GM18873 (cell line): ENCODE results near the gene GNG8.

ENCODE experiments used
- ATAC-seq: cut with Tn5 transposase; IDR thresholded peaks from one replicate; pipeline ENCODE4 v1.9.1; 2021; ENCODE audit warnings: mild to moderate bottlenecking, moderate library complexity, moderate number of reproducible peaks; ENCODE audit not compliant: unreplicated experiment, low FRiP score

The GNG8 gene

DNA sequence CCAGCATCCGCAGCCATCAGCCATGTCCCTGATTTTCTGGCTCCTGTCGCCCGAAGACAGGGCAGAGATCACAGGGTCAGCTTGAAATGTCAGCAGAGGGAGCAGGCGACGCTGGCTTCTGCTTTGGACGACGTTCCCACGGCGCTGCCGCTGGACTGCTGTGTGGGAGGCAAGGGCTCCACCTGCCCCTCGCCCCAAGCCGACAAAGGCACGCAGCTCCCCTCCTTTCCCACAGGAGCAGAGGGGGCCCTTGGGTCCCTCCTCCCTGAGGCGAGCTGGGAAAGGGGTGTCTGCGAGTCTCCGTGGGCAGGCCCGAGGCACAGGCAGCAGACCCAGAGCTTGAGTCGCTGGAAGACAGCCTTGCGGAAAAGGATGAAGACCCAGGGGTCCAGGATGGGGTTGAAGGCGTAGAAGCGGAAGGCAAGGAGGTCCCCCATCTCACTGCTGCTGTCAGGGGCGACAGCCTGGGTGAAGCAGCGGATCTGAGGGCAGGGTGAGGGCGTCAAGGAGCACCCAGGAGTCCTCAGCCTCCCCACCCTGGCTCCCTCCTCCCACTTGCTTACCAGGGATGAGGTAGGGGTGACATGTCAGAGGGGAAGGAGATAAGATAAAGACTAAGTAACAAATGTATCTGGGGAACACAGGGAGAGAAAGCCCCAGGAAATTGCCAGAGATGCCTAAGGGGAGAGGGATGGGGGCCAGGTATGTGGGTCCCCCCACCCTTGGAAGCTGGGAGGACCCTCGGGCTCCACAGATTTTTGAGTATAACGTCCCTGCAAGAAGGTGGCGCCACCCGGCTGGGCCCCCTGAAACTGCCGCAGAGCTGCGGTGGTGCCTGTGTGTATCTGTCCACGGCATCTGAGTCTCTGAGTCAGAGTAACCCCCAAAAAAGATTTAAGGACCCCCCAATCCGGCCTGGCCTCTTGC, 14.5 kb downstream of the GNG8 start:
- no peak for ATAC-seq

- ATAC-seq = no peak
These were observed 15.3 kb downstream of the GNG8 start for GRCh38 chr19:46620716-46621115.

DNA sequence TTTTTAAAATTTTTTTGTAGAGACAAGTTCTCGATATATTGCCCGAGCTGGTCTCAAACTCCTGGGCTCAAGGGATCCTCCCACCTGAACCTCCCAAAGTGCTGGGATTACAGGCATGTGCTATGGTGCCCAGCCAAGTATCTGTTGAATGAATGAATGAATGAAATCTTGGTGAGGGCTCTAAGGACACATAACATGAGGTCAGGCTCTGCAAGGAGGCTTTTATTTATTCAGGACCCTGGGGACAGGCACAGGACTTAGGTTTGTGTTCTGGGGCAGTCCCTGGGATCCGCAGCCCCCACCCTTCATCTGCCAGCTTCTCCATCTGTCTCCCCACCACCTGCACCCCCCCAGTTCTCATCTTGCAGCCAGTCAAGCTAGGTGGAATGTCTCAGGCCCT, 15.7 kb downstream of the GNG8 start:
- ATAC-seq = no peak

GRCh38 chr19:46618670-46619231, 17.3 kb downstream of the GNG8 start:
- no peak for ATAC-seq

DNA sequence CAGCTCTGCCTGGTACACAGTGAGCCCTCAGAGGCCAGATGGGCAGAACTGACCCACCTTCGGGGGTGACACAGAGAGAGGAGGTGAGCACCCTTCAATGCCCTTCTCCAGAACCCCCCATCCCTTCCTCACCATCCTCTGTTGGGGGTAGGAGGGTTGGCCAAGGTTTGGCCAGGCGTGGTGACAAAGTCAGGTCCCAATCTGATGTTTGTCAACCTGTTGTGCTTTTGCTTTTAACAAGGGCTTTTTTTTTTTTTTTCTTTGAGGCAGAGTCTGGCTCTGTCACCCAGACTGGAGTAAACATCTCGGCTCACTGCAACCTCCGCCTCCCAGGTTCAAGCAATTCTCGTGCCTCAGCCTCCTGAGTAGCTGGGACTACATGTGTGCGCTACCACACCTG, 18.4 kb downstream of the GNG8 start:
- no peak for ATAC-seq

- ATAC-seq = no peak
These were observed 19.2 kb downstream of the GNG8 start for GRCh38 chr19:46616631-46617322.

DNA sequence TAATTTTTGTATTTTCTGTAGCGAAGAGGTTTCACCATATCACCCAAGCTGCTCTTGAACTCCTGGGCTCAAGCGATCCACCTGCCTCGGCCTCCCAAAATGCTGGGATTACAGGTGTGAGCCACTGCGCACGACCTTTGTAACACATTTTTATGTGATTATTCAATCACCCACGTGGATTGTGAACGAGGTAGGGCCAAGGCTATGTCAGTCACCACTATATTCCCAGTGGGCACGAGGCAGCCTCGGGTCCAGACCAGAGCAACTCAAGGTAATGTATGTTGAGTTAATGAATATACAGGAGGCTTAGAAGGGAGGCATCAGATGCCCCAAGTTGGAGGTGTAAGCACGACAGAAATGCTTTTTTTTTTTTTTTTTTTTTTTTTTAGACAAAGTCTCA, 20.0 kb downstream of the GNG8 start:
- no peak for ATAC-seq

DNA sequence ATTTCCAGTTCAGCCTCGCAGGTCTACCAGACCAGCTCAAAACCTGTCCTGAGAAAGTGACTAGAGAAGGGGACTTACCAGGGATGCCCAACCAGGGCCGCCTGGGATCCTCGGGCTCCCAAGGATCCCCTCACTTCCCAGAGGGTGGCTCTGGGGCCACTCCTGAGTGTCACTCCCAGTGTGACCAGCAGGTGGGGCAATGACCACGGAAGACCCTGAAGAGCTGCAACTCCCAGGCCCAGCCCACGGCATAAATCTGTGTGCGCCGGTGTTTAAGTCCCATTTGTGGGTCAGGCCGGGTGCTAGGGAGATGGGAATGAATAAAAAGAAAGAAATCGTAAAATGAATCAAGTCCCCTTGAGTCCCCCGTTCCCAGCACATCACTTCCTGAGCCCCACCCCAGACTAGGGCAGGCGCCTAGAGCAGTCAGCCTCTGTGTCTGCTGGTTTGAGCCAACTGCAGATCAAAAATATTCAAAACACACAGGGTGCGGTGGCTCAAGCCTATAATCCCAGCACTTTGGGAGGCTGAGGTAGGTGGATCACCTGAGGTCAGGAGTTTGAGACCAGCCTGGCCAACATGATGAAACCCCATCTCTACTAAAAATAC, 21.8 kb downstream of the GNG8 start:
- no peak for ATAC-seq

DNA sequence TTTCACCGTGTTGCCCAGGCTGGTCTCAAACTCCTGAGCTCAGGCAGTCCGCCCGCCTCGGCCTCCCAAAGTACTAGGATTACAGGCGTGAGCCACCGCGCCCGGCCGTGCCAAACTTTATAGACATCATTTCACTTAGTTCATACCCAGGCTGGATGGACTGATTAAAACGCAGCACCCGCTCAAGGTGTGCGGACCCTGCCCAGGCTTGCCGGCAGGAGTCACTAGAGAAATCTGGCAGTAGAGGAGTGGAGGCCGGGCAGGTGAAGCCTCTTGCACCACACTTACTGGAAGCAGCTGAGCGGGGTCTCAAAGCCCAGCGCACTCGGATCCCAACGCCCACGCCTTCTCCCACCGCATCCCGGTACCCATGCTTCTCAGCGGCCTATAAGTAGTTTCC, 22.5 kb downstream of the GNG8 start:
- ATAC-seq = no peak

DNA sequence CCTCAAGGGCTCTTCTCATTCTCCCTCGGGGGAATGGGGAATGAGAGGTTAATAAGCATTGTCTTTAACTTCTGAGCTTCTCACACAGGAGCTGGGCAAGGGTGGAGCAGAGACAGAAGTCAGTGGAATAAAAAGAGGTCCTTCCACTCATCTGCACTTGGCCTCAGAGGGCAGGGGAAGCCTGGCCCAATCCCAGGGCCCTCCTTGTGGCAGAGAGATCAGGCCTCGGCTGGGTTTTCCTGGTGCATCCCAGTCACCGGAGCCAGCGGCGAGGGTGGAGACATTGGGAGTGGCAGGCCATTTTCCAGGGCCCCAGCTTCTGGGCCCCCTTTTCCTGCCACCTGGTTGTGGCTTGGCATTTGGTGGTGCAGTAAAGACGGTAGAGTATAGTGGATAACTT, 24.2 kb downstream of the GNG8 start:
- ATAC-seq = no peak

- ATAC-seq = no peak
These were observed 24.9 kb downstream of the GNG8 start for GRCh38 chr19:46610851-46611770.

- ATAC-seq = no peak
These were observed 25.6 kb downstream of the GNG8 start for GRCh38 chr19:46610413-46610775.

GRCh38 chr19:46609511-46610412, 26.2 kb downstream of the GNG8 start:
- ATAC-seq = no peak

DNA sequence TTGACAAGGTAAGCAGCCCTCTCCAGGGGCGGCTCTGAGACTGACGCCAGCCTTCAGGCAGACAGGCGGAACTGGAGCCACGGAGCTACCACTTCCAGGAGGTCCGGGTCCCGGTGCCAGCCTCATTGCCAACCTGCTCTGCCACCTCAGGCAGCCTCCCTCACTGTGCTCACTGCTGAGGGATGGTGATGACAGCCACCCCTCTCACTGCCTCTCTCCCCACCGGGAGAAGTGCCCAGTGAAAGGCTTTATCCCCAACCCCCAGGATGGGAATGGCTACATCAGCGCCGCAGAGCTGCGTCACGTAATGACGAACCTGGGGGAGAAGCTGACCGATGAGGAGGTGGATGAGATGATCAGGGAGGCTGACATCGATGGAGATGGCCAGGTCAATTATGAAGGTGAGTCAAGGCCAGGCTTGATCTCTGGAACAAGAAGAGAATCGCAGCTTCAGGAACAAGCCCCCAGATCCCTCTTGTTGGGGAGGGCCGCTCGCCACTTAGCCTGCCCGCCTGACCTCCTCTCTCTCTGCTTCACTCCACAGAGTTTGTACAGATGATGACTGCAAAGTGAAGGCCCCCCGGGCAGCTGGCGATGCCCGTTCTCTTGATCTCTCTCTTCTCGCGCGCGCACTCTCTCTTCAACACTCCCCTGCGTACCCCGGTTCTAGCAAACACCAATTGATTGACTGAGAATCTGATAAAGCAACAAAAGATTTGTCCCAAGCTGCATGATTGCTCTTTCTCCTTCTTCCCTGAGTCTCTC, 27.2 kb downstream of the GNG8 start:
- ATAC-seq = no peak

GRCh38 chr19:46608178-46608577, 27.8 kb downstream of the GNG8 start:
- ATAC-seq = no peak

- no peak for ATAC-seq
These were observed 28.6 kb downstream of the GNG8 start for GRCh38 chr19:46607448-46607841.

DNA sequence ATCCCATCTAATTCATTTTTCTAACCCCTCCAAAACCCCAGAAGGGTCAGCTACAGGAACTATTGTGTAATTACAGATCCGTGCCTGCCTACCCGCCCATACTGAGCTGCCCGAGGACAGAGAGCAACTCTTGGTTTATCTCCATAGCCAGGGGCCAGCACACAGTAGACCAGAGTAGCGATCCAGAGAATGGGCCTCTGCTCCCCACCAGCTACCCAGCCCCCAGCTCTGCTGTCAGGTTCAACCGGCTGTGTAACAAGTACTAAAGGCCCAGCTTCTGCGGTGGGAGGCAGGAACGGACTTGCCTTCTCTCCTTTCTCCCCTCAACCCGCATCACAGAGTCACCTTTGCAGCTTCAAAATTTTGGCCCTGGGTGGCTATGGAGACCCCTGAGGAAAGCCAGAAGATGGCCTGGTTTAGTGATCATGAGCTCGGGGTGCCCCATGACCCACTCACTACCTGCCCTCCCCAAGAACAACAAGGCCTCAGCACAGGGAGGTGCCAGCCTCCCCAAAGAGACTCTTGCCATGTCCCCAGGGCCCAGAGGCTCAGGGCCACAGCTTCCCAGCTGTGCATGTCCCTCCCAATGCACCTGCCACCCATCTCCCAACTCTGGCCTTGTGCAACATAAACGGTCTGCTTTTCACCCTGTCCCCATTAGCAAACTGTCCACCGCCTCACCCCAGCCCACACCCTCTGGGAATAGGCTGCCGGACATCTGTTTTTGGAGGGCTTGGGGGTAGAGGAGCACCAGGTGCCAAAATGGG, 29.1 kb downstream of the GNG8 start:
- no peak for ATAC-seq

DNA sequence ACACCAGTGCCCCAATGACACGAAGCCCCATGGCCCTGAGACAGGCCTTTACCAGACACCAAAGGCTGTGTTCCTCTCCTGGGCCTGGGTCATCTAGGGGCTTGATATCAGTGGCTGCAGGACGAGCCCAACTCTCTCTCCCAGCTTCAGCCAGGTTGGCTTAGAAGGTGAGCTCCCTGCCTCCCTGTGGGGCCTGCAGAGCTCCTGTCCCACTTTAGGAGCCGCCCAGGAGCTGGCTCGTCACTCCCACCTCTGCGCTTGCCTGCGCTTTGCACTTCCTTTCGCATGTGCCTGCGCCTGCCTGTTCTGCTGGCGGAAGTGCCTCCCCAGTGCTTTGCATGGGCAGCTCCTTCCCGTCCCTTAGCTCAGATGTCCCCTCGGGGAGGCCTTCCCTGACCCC, 30.0 kb downstream of the GNG8 start:
- no peak for ATAC-seq
